Endothelial cell of umbilical vein (primary cell): ENCODE measurements around the gene IGFBP4.

ENCODE experiments used
- CTCF ChIP-seq, 2 donors: IDR thresholded peaks; 1 replicate in 1 of 2; 2 replicates in 1 of 2; pipeline ENCODE4 v1.5.1; 2011; ENCODE audit warnings: low read length in 2 of 2, mild to moderate bottlenecking in 2 of 2, moderate library complexity in 2 of 2, control low read depth in 1 of 2, inconsistent platforms in 1 of 2, low read depth in 1 of 2; ENCODE audit not compliant: insufficient read depth in 1 of 2; ENCODE audit errors: extremely low read depth in 1 of 2
- GATA2 ChIP-seq: IDR thresholded peaks from 2 replicates; pipeline ENCODE4 v1.7.0; 2011; ENCODE audit warnings: low read depth, mild to moderate bottlenecking, moderate library complexity, mixed read lengths, low read length; ENCODE audit not compliant: insufficient read length, insufficient read depth
- MYC ChIP-seq: IDR thresholded peaks from one replicate; pipeline ENCODE4 v1.6.1; 2011; ENCODE audit warnings: mild to moderate bottlenecking, low read depth, low read length
- POLR2A ChIP-seq: IDR thresholded peaks from 2 replicates; pipeline ENCODE4 v1.6.1; 2012; ENCODE audit warnings: low read depth, mild to moderate bottlenecking, control low read depth, low read length
- POLR2AphosphoS5 ChIP-seq: IDR thresholded peaks from 2 replicates; pipeline ENCODE4 v1.6.1; 2012; ENCODE audit warnings: low read depth, mild to moderate bottlenecking, control low read depth, low read length, moderate library complexity; ENCODE audit not compliant: insufficient read depth

GRCh38 chr17:40422990-40423633 lies 20.1 kb upstream of the IGFBP4 start:
- no peak for TF ChIP-seq MYC
- TF ChIP-seq CTCF (IDR thresholded peaks at IDR 0.05; ENCODE audit: extremely low read depth in 1 of 2, insufficient read depth in 1 of 2, low read depth in 1 of 2, low read length in 2 of 2): no peak
- TF ChIP-seq POLR2A: no peak
- no peak for TF ChIP-seq POLR2AphosphoS5
- no peak for TF ChIP-seq GATA2
